Skeletal muscle tissue (tissue), 4 donors: ENCODE data around the gene RRN3. TPM values are rescaled to one million over a fixed set of nuclear protein-coding genes. Genes with fewer than 3 reads are reported as not detected.
"Not testable (repeated sequence)": the region's sequence is repeated elsewhere in the genome, so short reads cannot be mapped to it uniquely, and the experiment has no call there.

Source experiments
- H3K27ac ChIP-seq: one replicate; pipeline ENCODE4 v1.7.0; 2013; ENCODE audit warnings: mild to moderate bottlenecking, low read depth, low read length, inconsistent platforms
- H3K27me3 ChIP-seq, 3 donors: one replicate each; pipeline ENCODE4 v1.7.0; 2013; ENCODE audit warnings: low read length in 3 of 3; ENCODE audit not compliant: control insufficient read depth in 3 of 3, insufficient read depth in 3 of 3
- H3K36me3 ChIP-seq, 3 donors: one replicate each; pipeline ENCODE4 v1.7.0; 2013; ENCODE audit warnings: low read length in 3 of 3; ENCODE audit not compliant: control insufficient read depth in 3 of 3, insufficient read depth in 3 of 3
- H3K4me1 ChIP-seq, 3 donors: one replicate each; pipeline ENCODE4 v1.7.0; 2013; ENCODE audit warnings: low read length in 3 of 3, mild to moderate bottlenecking in 3 of 3; ENCODE audit not compliant: control insufficient read depth in 3 of 3, insufficient read depth in 3 of 3
- H3K4me3 ChIP-seq, 3 donors: one replicate each; pipeline ENCODE4 v1.7.0; 2013; ENCODE audit warnings: low read length in 3 of 3
- H3K9ac ChIP-seq, 3 donors: one replicate each; pipeline ENCODE4 v1.7.0; 2013; ENCODE audit warnings: low read length in 3 of 3, mild to moderate bottlenecking in 3 of 3, moderate library complexity in 2 of 3, low read depth in 1 of 3
- H3K9me3 ChIP-seq, 3 donors: one replicate each; pipeline ENCODE4 v1.7.0; 2013; ENCODE audit warnings: low read length in 3 of 3; ENCODE audit not compliant: control insufficient read depth in 3 of 3
- total RNA-seq: library from RNA; depleted of rRNA; stranded (reverse); fragments of >200 nt; gene quantifications from one replicate; pipeline ENCODE4 v1.2.3, GENCODE V29; 2014
- donor health status: Osteomylitis.

Gene RRN3
- total RNA-seq, 1 donor from 2014 or later = 26.6 TPM

DNA sequence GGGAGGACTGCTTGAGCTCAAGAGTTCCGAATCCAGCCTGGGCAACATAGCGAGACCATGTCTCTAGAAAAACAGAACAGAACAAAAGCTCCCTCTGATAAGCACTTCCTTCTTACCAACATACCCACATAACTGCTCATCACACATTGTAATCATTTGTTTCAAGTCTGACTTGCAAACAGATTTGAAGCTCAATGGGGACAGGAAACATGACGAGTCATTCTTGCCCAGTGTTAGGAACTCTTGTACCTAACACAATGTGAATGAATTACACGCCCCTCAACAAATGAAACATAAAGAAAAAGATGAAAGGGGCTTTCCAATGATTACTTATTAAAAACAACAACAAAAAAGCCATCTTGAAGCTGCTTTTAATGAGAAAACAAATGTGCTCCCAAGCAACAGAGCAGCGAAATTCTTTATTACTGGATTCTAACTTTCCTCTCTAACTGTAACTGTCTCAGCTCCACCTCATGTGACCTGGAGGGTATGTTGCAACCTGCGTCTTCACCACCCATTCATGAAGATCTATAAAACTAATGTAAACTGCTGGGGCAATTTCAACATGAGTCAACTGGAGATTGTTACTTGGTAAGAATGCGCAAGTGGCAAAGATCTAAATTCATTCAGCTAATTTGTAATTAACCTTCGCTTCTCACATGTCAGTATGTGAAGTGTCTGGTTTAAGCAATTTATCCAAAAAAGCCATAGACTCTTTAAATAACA lies 31.8 kb downstream of the RRN3 start:
- not testable (repeated sequence) for H3K27me3 ChIP-seq, H3K4me3 ChIP-seq, H3K9ac ChIP-seq, H3K9me3 ChIP-seq, H3K4me1 ChIP-seq, H3K27ac ChIP-seq
- peaks cover 34 to 38% (median 37%) of the 10 kb centered on the region in 3 donors for H3K36me3 ChIP-seq

DNA sequence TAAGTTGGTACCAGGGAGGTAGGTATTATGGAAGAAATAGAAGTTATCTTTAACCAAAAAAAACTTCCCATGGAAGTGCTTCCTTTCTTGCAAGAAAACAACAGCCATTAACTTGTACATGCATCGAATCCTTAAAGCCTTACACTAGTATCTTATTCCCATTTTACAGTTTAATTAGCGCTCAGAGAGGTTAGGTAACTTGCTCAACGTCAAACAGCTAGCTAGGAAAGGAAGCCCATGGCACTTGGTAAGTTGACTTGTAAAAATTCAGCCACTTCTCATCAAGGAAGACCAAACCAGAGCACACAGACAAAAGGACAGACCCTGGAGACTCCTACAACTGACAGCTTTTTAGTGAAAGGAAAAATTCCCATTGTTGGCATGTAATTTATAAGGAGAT lies 34.7 kb downstream of the RRN3 start:
- Histone ChIP-seq H3K9me3 (no peaks in the 10 kb centered on the region), H3K4me3 (no peak overlapping the region), H3K4me1 (peaks cover 4 to 11% (median 5%) of the 10 kb centered on the region in 3 donors), H3K36me3 (peaks cover 30 to 33% (median 32%) of the 10 kb centered on the region in 3 donors), H3K9ac (no peak overlapping the region), H3K27ac (no peak overlapping the region), H3K27me3 (no peaks in the 10 kb centered on the region)

DNA sequence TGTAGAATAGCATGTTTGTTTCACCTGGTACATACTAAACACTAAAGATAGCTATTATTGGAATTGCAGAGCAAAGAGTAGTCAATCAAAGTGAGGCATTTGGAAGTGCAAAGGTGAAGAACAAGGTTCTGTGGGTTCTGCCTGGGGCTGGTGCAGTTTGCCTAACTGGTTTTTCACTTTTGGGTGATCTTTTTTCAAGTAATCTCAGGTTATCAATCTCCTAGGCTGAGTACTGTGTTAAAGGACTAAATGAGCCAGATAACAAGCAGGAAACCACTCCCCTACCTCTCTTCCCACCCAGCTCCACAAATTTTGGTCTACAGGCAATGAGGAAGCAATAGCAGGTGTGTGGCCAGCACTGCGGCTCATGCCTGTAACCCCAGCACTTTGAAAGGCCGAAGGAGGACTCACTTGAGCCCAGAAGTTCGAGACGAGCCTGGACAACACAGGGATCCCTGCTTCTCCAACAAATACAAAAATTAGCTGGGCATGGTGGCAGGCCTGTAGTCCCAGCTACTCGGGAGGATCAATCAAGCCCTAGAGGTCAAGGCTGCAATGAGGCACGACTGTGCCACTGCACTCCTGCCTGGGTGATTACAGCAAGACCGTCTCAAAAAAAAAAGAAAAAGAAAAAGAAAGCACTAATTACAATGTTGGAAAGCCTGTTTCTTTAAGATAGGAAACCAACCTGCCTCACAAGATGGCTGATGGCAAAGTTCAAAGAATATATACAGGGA lies 36.2 kb downstream of the RRN3 start:
- Histone ChIP-seq H3K9ac (no peak overlapping the region), H3K27ac (no peak overlapping the region), H3K4me1 (peaks cover 5 to 12% (median 7%) of the 10 kb centered on the region in 3 donors), H3K27me3 (no peaks in the 10 kb centered on the region), H3K36me3 (peaks cover 27 to 31% (median 28%) of the 10 kb centered on the region in 3 donors), H3K4me3 (no peak overlapping the region), H3K9me3 (no peaks in the 10 kb centered on the region)

DNA sequence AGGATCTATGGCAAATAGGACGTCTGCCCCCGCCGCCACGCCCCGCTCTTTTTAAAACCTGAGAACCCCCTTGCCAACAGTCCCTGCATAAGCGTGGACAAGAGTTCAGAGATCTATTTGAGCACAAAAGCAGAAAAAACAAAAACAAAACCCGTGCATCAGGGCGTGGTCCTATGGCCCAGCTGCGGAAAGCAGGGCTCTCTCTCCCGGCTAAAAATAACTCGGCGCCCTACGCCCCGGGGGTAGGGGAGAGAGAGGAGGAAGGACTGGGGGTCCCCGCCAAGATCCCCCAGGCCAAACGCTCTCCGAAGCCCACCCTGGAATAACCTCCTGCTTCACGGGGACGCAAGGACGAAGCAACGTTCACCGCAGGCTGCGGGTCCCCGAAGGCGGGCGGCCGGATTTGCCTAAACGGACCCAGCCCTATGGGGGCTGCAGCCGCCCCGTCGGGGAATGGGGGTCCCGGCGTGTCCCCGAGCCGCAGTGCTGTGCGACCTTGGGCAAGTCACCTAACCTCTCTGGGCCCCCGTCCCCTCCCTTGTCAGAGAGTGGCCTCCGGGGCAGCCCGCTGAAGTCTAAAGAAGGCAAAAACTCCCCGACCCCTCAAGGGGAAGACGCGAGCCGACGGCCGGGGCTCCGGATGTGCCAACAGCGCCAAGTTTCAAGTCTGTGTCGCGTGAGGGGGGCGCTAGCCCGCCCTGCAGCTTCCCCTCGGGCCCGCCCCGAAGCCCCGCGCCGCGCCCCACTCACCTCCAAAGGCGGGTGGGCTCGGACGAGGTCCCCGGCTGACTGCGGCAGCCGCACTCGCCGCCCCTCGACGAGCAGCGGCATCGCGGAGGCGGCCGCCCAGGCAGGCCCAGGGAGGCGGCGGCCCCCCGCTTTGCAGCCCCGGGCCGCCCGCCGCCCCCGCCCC lies 38.7 kb downstream of the RRN3 start:
- Histone ChIP-seq H3K27ac (peak overlapping the region; percentile 72), H3K9ac (peak overlapping the region; percentile 79 to 88 (median 85)), H3K27me3 (no peaks in the 10 kb centered on the region), H3K9me3 (no peaks in the 10 kb centered on the region), H3K4me3 (peak overlapping the region; percentile 78 to 86 (median 83)), H3K36me3 (peaks cover 8 to 11% (median 11%) of the 10 kb centered on the region in 3 donors), H3K4me1 (peaks cover 5 to 12% (median 8%) of the 10 kb centered on the region in 3 donors)

DNA sequence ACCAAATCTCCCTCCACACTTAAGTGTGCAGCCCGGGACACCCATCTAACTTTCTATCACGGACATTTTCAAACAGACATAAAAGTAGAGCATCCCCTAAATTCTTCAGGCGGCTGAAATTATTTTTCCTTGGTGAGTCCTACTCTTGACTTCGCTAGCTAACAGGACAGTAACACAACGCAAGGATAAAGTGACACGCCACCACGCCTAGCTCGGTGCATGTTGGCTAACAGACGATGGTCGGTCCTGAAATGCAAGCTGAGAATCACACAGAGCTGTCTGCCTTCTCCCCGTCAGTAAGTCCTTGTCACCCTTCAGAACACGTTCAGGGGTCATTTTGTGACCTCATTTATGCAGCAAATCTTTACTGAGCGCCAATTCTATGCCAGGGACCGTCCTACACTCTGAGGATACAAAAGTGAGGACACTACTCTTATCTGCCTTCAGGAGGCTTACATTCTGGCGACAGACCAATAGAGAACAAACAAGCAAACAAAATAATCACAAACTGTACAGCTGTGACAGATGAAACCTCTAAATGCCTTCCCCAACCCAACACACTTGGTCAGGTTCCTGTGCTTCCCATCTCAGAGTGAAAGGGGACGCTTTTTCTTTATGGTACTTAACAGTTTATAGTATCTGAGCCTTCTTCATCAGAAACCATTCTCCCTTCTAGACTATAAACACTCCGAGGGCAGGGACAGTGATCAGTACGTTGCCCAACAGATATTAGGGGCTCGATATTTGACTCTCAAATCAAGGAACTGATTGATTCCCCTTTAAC lies 39.5 kb downstream of the RRN3 start:
- peak overlapping the region; percentile 72 for H3K27ac ChIP-seq
- H3K9ac ChIP-seq = peak overlapping the region; percentile 79 to 88 (median 85)

DNA sequence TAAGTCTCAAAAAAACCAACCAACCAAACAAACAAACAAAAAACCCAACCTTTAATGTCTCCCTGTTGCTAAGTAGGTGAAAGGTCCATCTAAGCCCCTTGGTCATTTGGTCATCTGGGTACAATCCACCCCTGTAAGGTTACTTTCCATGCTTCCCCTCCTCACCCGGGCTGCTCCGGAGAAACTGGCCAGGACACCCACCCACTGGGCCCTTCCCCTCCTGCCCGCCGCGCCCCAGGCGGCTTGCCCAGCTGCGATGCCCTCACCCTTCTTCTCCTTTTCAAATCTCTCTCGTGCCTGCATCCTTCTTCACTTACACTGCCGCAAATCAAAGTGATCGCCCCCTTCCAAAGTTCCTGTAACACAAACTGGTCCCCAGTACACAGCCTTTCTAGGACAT lies 40.2 kb downstream of the RRN3 start:
- peaks cover 5 to 12% (median 8%) of the 10 kb centered on the region in 3 donors for H3K4me1 ChIP-seq
- H3K4me3 ChIP-seq = no peak overlapping the region
- H3K27me3 ChIP-seq = no peaks in the 10 kb centered on the region
- peaks cover under 1 to 5% (median 2%) of the 10 kb centered on the region in 3 donors for H3K36me3 ChIP-seq
- H3K9me3 ChIP-seq = no peaks in the 10 kb centered on the region
- H3K27ac ChIP-seq = no peak overlapping the region
- no peak overlapping the region for H3K9ac ChIP-seq

More for the DNA sequence above, 39.5 kb downstream of the RRN3 start:
- Histone ChIP-seq H3K4me1 (peaks cover 5 to 12% (median 8%) of the 10 kb centered on the region in 3 donors), H3K9me3 (no peaks in the 10 kb centered on the region), H3K4me3 (peak overlapping the region; percentile 78 to 86 (median 83)), H3K27me3 (no peaks in the 10 kb centered on the region), H3K36me3 (peaks cover 6 to 8% (median 7%) of the 10 kb centered on the region in 3 donors)

DNA sequence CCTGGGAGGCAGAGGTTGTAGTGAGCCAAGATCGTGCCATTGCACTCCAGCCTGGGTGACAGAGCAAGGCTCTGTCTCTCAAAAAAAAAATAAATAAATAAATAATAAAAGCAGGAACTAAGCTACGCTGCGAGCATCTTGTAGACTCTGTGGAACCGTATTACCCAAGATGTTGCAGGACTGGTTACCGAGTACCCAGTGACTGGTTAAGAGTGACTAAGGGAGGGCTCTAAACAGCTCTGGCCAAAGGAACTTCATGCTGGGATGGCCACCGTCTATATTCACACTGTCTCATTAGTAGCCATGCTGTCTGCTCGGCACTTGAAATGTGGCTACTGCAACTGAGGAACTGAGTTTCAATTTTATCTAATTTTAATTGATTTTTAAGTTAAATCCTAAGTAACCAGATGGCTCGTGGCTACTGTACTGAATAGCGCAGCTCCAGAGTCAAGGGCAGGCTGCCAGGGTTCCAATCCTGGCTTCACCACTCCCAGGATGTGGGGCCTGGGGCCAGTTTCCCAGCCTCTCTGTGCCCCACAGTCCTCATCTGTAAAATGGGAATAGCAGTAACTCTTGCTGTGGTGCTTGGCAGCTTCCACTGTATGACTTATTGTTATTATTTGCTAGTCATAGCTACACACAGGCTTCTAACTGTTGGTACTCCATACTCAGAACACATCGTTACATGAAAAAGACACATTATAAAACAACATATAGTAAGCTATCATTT lies 41.2 kb downstream of the RRN3 start:
- Histone ChIP-seq H3K27ac (no peak overlapping the region), H3K9me3 (no peaks in the 10 kb centered on the region), H3K9ac (no peak overlapping the region), H3K36me3 (no peaks in the 10 kb centered on the region), H3K4me1 (peaks cover 5 to 12% (median 8%) of the 10 kb centered on the region in 3 donors), H3K27me3 (no peaks in the 10 kb centered on the region), H3K4me3 (no peak overlapping the region)

DNA sequence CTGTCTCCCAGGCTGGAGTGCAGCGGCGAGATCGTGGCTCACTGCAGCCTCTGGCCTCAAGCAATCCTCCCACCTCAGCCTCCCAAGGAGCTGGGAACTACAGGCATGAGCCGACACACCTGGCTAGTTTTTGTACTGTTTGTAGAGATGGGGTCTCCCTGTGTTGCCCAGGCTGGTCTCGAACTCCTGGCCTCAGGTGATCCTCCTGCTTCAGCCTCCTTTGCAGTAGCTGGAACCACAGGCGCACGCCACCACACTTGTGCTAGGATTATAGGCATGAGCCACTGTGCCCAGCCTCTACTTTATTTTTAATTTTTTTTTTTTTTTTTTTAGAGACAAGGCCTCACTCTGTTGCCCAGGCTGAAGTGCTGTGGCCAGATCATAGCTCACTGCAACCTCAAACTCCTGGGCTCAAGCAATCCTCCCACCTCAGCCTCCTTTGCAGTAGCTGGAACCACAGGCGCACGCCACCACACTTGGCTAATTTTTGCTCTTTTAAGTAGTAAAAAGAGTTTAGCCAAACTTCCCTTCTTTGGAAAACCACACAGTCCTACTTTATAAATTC lies 42.6 kb downstream of the RRN3 start:
- H3K27me3 ChIP-seq = no peaks in the 10 kb centered on the region
- no peaks in the 10 kb centered on the region for H3K9me3 ChIP-seq
- peaks cover 7 to 11% (median 9%) of the 10 kb centered on the region in 3 donors for H3K36me3 ChIP-seq
- no peak overlapping the region for H3K4me3 ChIP-seq
- H3K27ac ChIP-seq = no peak overlapping the region
- no peak overlapping the region for H3K9ac ChIP-seq
- peaks cover 5 to 11% (median 8%) of the 10 kb centered on the region in 3 donors for H3K4me1 ChIP-seq
